HEK293 (cell line): ENCODE results near the gene RBM20.

Experiments
- ATF2 ChIP-seq: fragments of 450-650 bp; formaldehyde crosslinking; IDR thresholded peaks from 2 replicates; pipeline ENCODE4 v1.5.1; 2016; ENCODE audit warnings: missing biosample characterization, missing genetic modification characterization, low read depth
- BCL11A ChIP-seq: fragments of 450-650 bp; formaldehyde crosslinking; IDR thresholded peaks from 2 replicates; pipeline ENCODE4 v1.5.1; 2016; ENCODE audit warnings: low read depth, missing biosample characterization, missing genetic modification characterization
- IKZF3 ChIP-seq: fragments of 450-650 bp; IDR thresholded peaks from 2 replicates; pipeline ENCODE4 v1.5.0; 2018; ENCODE audit warnings: missing biosample characterization, mild to moderate bottlenecking, missing genetic modification characterization, moderate library complexity
- KLF8 ChIP-seq: fragments of 450-650 bp; formaldehyde crosslinking; IDR thresholded peaks from 2 replicates; pipeline ENCODE4 v1.5.1; 2016; ENCODE audit warnings: missing biosample characterization, missing genetic modification characterization
- PRDM10 ChIP-seq: fragments of 450-650 bp; formaldehyde crosslinking; IDR thresholded peaks from 2 replicates; pipeline ENCODE4 v1.5.1; 2016; ENCODE audit warnings: missing biosample characterization, missing genetic modification characterization
- PRDM6 ChIP-seq: fragments of 450-650 bp; formaldehyde crosslinking; IDR thresholded peaks from 2 replicates; pipeline ENCODE4 v1.5.1; 2017; ENCODE audit warnings: missing biosample characterization, missing genetic modification characterization
- SP2 ChIP-seq: fragments of 450-650 bp; formaldehyde crosslinking; IDR thresholded peaks from 2 replicates; pipeline ENCODE4 v1.5.1; 2016; ENCODE audit warnings: missing biosample characterization, missing genetic modification characterization
- SP3 ChIP-seq: fragments of 450-650 bp; formaldehyde crosslinking; IDR thresholded peaks from 2 replicates; pipeline ENCODE4 v1.5.1; 2016; ENCODE audit warnings: missing biosample characterization, missing genetic modification characterization
- SP7 ChIP-seq: fragments of 450-650 bp; formaldehyde crosslinking; IDR thresholded peaks from 2 replicates; pipeline ENCODE4 v1.5.1; 2016; ENCODE audit warnings: missing biosample characterization, missing genetic modification characterization
- TSHZ1 ChIP-seq: fragments of 450-650 bp; formaldehyde crosslinking; IDR thresholded peaks from 2 replicates; pipeline ENCODE4 v1.5.1; 2016; ENCODE audit warnings: missing biosample characterization, missing genetic modification characterization, borderline replicate concordance
- WT1 ChIP-seq: fragments of 450-650 bp; formaldehyde crosslinking; IDR thresholded peaks from 2 replicates; pipeline ENCODE4 v1.5.1; 2016; ENCODE audit warnings: missing biosample characterization, missing genetic modification characterization
- YY2 ChIP-seq: fragments of 450-650 bp; formaldehyde crosslinking; IDR thresholded peaks from 2 replicates; pipeline ENCODE4 v1.5.1; 2016; ENCODE audit warnings: missing biosample characterization, missing genetic modification characterization
- ZBTB1 ChIP-seq: fragments of 450-650 bp; formaldehyde crosslinking; IDR thresholded peaks from 2 replicates; pipeline ENCODE4 v1.5.1; 2016; ENCODE audit warnings: missing biosample characterization, missing genetic modification characterization
- ZBTB17 ChIP-seq: fragments of 450-650 bp; formaldehyde crosslinking; IDR thresholded peaks from 2 replicates; pipeline ENCODE4 v1.5.1; 2016; ENCODE audit warnings: missing biosample characterization, missing genetic modification characterization
- ZEB2 ChIP-seq: fragments of 450-650 bp; formaldehyde crosslinking; IDR thresholded peaks from 2 replicates; pipeline ENCODE4 v1.5.1; 2016; ENCODE audit warnings: missing biosample characterization, missing genetic modification characterization
- ZFP69B ChIP-seq: fragments of 450-650 bp; formaldehyde crosslinking; IDR thresholded peaks from 2 replicates; pipeline ENCODE4 v1.5.1; 2016; ENCODE audit warnings: missing biosample characterization, missing genetic modification characterization
- ZNF133 ChIP-seq: fragments of 450-650 bp; formaldehyde crosslinking; IDR thresholded peaks from 2 replicates; pipeline ENCODE4 v1.5.1; 2016; ENCODE audit warnings: missing biosample characterization, missing genetic modification characterization
- ZNF175 ChIP-seq: fragments of 450-650 bp; formaldehyde crosslinking; IDR thresholded peaks from 2 replicates; pipeline ENCODE4 v1.5.1; 2016; ENCODE audit warnings: missing biosample characterization, missing genetic modification characterization
- ZNF2 ChIP-seq: fragments of 450-650 bp; formaldehyde crosslinking; IDR thresholded peaks from 2 replicates; pipeline ENCODE4 v1.5.1; 2016; ENCODE audit warnings: missing biosample characterization, missing genetic modification characterization
- ZNF335 ChIP-seq: fragments of 450-650 bp; formaldehyde crosslinking; conservative IDR thresholded peaks from 2 replicates; pipeline ENCODE4 v1.5.1; 2016; ENCODE audit warnings: missing biosample characterization, missing genetic modification characterization
- ZNF350 ChIP-seq: fragments of 450-650 bp; formaldehyde crosslinking; IDR thresholded peaks from 2 replicates; pipeline ENCODE4 v1.5.0; 2017; ENCODE audit warnings: missing biosample characterization, mild to moderate bottlenecking, missing genetic modification characterization
- ZNF366 ChIP-seq: fragments of 450-650 bp; formaldehyde crosslinking; conservative IDR thresholded peaks from 2 replicates; pipeline ENCODE4 v1.5.1; 2016; ENCODE audit warnings: missing biosample characterization, missing genetic modification characterization
- ZNF394 ChIP-seq: fragments of 450-650 bp; formaldehyde crosslinking; IDR thresholded peaks from 2 replicates; pipeline ENCODE4 v1.5.1; 2016; ENCODE audit warnings: missing biosample characterization, missing genetic modification characterization, mild to moderate bottlenecking, moderate library complexity, borderline replicate concordance
- ZNF426 ChIP-seq: fragments of 450-650 bp; formaldehyde crosslinking; IDR thresholded peaks from 2 replicates; pipeline ENCODE4 v1.5.1; 2017; ENCODE audit warnings: missing biosample characterization, missing genetic modification characterization, mild to moderate bottlenecking, inconsistent platforms, moderate library complexity
- ZNF473 ChIP-seq: fragments of 450-650 bp; formaldehyde crosslinking; IDR thresholded peaks from 2 replicates; pipeline ENCODE4 v1.5.1; 2017; ENCODE audit warnings: missing biosample characterization, missing genetic modification characterization
- ZNF629 ChIP-seq: fragments of 450-650 bp; formaldehyde crosslinking; IDR thresholded peaks from 2 replicates; pipeline ENCODE4 v1.5.1; 2017; ENCODE audit warnings: missing biosample characterization, missing genetic modification characterization
- ZNF639 ChIP-seq: fragments of 450-650 bp; formaldehyde crosslinking; IDR thresholded peaks from 2 replicates; pipeline ENCODE4 v1.5.1; 2016; ENCODE audit warnings: missing biosample characterization, missing genetic modification characterization
- ZNF654 ChIP-seq: fragments of 450-650 bp; formaldehyde crosslinking; IDR thresholded peaks from 2 replicates; pipeline ENCODE4 v1.5.1; 2016; ENCODE audit warnings: low read depth, missing biosample characterization, missing genetic modification characterization
- ZNF670 ChIP-seq: fragments of 450-650 bp; formaldehyde crosslinking; IDR thresholded peaks from 2 replicates; pipeline ENCODE4 v1.5.1; 2016; ENCODE audit warnings: missing biosample characterization, missing genetic modification characterization, low read depth
- ZSCAN30 ChIP-seq: fragments of 450-650 bp; IDR thresholded peaks from 2 replicates; pipeline ENCODE4 v1.5.1; 2018; ENCODE audit warnings: missing biosample characterization, mild to moderate bottlenecking, missing genetic modification characterization, moderate library complexity

The RBM20 gene

GRCh38 chr10:110641256-110641655 lies 2.9 kb upstream of the RBM20 start (continued):
- TF ChIP-seq ZNF335 (tag by site-specific recombination) (no peak), YY2 (tag by site-specific recombination) (no peak), ZNF2 (tag by site-specific recombination) (no peak), SP2 (tag by site-specific recombination) (peak; percentile 35), ZNF426 (tag by site-specific recombination) (no peak), SP7 (peak; percentile 72), ZNF473 (tag by site-specific recombination) (no peak), ZEB2 (tag by site-specific recombination) (peak; percentile 53; the same call in 1 of the 2 replicates), WT1 (peak; percentile 79), ZNF629 (tag by site-specific recombination) (peak; percentile 45), IKZF3 (tag by site-specific recombination) (peak; percentile 33; the same call in 1 of the 2 replicates), PRDM6 (tag by site-specific recombination) (0 out of 2 replicates have a peak, but pooled peaks have one; percentile 39), ZBTB17 (tag by site-specific recombination) (peak; percentile 75), PRDM10 (tag by site-specific recombination) (peak; percentile 78), ZNF133 (tag by site-specific recombination) (no peak), SP3 (tag by site-specific recombination) (peak; percentile 29; the same call in 1 of the 2 replicates), ZBTB1 (no peak), ZNF366 (tag by site-specific recombination) (peak; percentile 81), ZFP69B (tag by site-specific recombination) (no peak), ATF2 (tag by site-specific recombination) (no peak), ZNF350 (no peak), BCL11A (0 out of 2 replicates have a peak, but pooled peaks have one; percentile 31), KLF8 (tag by site-specific recombination) (peak; percentile 43; the same call in 1 of the 2 replicates), ZNF394 (0 out of 2 replicates have a peak, but pooled peaks have one; percentile 45), ZNF654 (no peak), ZNF175 (tag by site-specific recombination) (no peak), ZSCAN30 (tag by site-specific recombination) (peak; percentile 60; the same call in 1 of the 2 replicates), ZNF670 (tag by site-specific recombination) (no peak), TSHZ1 (tag by site-specific recombination) (peak; percentile 62; the same call in 1 of the 2 replicates), ZNF639 (tag by site-specific recombination) (0 out of 2 replicates have a peak, but pooled peaks have one; percentile 31)
